GM19397 (cell line): ENCODE measurements around the gene CRMP1.
"Not testable (repeated sequence)": the region's sequence is repeated elsewhere in the genome, so short reads cannot be mapped to it uniquely, and the experiment has no call there.

Experiments
- ATAC-seq: cut with Tn5 transposase; IDR thresholded peaks from one replicate; pipeline ENCODE4 v1.9.1; 2021; ENCODE audit warnings: mild to moderate bottlenecking, moderate library complexity; ENCODE audit not compliant: unreplicated experiment

Gene CRMP1

DNA sequence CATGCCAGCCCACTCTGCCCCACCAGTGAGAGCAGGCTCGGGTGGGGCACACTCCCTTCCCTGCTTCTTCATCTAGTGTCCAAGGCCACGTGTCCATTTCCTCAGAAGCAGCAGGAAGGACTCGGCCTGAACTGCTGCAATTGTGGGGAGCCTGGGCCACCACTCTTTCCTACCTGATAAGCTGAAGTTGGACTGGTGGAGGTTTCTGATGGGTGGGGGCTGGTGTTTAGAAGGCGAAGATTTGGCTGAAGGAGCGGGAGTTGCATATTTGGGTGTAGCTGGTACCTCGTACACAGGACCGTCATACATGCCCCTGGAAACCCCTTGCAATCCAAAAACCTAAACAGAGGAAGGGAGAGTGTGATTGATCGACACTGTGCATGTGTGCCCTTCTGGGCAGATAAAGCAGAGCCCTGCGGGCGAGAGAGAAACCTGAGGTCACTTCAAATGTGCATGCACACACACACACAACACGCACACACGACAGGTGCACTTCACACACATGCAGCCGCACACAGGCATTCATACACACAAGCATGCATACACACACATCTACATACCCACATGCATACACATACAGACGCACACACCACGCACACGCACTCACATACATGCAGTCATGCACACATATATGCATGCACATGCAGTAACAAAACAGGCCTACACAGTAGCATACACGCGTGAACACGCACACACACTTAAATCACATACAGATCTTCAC, 67.4 kb downstream of the CRMP1 start:
- ATAC-seq: no peak

DNA sequence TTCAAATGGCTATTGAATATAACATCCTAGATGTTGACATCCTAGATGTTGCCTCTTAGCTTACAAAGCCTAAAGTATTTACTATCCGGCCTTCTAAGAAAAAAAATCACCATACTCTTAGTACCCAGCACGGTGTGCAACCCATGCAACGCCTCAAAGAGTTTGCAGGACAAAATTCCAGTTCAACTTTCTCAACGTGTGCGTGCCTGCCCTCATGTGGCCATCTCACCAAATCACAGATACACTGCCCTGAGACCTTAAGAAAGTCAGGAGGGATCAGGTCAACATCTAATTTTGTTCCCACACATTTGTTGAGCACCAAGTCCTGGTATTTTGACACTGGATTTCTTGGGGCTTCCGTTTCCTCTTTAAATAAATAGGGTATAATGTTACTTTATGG, 68.3 kb downstream of the CRMP1 start:
- ATAC-seq: no peak

DNA sequence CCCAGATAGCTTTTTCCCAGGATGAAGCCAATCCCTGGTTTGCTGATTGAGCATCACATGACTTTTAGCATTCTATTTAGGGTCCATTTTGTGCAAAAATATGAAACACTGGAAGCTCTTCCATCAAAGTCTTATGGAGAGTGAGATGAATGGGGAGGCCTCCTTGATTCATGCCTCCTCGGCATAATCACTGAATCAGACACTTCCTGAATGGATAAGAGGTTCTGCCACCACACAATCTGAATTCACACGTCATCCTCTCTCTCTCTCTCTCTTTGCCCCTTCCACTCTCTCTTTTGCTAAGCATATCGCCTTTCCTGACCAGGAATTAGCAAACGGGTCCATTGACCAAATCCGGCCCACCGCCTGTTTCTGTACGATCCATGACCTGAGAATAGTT, 68.7 kb downstream of the CRMP1 start:
- no peak for ATAC-seq

DNA sequence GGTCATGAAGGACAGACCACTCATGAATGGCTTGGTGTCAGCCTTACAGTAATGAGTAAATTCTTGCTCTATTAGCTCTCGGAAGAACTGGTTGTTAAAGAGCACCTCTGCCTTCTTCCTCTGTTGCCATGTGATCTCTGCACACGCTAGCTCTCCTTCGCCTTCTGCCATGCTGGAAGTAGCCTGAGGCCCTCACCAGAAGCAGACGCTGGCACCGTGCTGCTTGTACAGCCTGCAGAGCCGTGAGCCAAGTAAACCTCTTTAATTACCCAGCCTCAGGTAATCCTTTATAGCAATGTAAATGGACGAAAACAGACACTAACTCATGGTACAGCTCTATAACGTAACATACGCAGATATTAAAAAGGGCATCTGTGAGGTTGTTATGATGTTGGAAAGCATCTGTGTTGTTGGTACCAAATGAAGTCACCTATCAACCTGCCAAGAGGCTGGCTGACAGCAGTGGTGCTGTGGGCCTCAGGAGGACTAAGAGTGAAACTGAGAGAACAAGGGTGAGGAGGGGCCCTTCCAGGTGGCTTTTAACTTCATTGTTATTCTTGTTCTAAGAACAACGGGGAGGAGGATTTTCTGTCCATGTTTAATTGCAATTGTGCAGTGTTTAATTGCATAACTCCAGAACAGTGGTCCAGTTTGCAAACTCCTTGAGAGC, 69.2 kb downstream of the CRMP1 start:
- ATAC-seq: no peak

DNA sequence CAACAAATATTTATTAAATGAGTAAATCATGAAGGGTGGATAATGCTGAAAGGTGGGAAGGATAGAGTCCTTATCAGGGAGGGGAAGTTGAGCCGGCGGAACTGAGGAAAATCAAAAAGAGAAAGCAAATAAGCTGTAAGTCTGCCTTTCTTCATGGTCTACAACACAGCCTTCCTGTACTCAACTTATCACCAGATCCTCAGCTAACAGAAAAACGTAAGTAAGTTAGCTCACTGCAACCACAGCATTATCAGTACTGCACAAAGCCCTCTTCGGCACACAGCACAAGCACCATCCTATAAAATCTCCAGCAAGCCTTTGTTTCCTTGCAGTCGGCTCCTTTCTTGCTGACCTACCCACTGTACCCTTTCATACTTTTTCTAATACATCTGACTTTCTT, 70.3 kb downstream of the CRMP1 start:
- no peak for ATAC-seq

DNA sequence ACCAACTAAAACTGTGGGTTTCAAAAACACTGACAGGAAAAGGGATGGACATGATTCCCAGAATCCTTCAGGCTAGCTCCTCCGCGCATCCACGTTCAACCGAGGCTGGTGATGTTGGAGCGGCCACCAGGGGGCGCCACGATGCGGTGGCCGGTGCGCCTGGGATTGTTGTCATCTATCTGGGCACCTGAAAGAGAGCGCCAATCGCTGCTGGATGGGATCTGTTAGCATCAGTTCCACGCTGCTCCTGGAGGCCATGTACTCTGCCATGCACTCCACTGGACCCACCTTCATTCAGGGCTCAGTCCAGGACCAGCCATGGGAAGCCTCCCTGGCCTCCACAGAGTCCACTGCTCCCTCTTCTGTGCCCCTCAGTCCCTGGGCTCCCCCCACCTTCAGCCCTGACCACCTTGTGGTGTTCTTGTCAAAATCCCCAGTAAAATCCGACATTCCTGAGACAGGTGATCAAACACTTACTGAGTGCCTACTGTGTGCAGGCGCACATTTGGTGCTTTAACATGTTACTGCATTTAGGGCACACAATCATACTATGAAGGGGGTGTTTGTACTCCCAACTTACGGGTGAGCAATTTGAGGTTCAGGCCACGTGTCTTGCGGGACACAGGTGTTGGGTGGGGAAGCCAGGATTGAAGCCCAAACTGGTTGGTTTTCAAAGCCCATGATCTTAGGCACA, 71.1 kb downstream of the CRMP1 start:
- ATAC-seq: no peak

DNA sequence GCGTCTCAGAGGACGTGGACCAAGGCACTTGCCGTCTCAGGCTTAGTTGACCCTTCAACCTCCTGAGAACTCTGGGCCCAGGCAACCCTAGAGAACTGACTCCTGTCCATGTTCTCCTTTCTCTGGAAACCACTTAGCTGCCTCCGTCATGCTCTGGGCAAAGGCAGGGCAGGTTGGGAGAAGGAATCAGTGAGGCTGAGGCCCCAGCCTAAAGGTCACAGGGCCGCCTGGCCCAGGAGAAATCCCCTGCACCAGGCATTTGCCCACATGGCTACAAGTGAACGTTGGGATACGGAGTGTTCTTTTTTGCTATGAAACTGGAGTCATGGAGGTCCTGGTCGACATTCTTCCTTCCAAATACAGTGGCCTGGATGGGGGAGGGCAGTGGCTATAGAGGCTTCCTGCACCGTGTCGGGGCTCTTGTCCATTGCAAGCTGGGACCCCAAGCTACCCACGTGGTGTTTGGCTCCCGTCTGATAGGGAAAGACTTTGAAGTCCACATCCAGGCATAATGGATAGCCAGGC, 76.0 kb downstream of the CRMP1 start:
- ATAC-seq: no peak

DNA sequence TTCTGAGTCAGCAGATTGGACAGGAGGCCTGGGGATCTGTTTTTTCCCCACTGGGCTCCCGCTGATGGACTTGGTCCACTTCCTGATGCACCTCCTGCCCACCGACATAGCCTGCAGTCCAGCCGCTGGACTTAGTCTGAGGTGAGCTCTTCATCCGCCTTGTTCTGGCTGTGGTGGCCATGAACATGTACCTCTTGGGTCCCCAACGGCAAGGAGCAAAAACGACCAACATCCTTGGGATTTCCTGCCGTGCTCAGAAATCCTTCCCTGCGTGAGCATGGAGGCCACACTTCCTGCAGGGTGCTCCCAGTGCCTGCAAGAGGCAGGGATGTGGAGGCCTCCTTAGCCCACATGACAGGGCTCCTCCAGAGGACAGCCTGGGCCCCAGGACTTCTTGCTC, 76.8 kb downstream of the CRMP1 start:
- ATAC-seq: no peak

DNA sequence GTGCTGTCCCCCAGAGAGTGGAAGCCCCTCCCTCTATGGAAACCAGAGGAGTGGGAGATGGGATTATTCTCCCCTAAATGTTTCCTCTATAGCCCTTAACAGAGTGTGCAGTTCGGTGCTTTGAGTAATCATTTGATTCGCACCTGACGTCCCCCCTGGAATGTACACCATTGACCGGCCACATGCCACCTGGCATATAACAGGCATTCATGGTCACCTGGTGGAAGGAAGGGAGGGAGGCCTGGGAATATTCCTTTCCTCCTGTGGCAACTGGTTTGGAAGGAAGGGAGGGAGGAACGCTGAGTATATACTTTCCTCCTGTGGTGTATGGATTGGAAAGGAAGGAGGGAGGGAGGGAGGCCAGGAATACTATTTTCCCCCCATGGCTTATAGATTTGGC, 77.2 kb downstream of the CRMP1 start:
- no peak for ATAC-seq

DNA sequence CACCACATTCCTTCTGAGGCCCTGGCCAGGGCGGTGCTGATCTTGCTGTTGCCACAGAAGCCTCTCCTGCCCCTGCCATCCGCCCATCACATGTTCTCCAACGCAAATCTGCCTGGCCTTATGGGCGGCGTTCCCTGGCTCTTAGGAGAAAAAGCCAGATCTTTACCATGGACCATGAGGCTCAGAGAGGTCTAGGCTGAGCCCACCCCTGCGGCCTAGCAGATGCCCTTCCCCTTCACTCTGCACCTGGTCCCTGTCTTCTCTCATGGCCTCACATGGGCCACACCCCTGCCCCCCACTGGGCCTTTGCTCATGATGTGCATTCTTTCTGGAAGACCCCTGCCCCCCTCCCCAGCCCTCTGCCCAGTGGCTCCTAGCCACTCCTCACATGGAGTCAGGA, 78.5 kb downstream of the CRMP1 start:
- ATAC-seq: no peak

DNA sequence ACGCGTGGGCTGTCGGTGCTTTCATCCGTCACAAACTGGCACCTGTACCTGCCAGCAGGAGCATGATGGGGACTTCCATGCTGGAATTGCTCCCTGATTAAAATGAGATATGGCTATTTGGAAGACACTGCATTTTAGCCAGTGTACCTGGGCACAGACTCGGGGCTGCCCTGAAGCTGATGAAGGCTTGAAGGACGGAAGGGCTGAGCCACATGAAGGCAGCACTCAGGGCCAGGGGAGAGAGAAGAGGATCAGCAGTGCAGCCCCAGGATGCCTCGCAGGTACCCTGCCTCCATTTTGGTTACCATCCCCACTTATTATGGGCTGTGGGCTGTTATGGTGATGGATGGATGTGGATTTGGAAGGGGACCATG, 79.0 kb downstream of the CRMP1 start:
- no peak for ATAC-seq

DNA sequence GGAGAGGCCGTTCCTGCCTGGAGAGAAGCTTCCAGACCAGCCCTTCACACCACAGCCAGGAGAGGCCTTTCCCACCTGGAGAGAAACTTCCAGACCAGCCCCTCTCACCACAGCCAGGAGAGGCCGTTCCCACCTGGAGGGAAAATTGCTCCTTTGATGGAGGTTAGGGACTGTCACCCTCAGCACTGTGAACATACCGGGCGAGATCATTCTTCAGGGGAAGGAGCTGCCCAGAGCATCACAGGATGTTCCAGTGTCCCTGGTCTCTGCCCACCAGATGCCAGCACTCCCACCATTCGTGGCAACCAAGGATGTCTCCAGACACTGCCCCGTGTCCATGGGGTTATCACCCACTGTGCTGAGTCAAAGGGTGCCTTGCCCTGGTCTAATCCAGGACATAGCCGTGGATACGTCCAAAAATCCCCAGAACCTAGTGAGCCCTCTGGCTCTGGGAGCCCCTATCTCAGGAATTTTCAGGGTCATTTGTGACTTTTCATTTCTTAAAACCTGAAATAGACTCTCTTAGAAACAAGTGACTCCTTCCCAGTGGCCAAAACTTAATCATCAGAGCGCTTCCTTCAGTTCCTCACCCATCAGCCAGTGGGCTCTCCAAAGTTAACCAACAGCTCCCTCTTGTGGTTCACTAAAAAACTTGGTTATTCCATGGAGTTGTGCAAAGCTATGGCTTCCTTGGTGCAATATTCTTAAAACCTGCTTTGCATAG, 80.2 kb downstream of the CRMP1 start:
- no peak for ATAC-seq

DNA sequence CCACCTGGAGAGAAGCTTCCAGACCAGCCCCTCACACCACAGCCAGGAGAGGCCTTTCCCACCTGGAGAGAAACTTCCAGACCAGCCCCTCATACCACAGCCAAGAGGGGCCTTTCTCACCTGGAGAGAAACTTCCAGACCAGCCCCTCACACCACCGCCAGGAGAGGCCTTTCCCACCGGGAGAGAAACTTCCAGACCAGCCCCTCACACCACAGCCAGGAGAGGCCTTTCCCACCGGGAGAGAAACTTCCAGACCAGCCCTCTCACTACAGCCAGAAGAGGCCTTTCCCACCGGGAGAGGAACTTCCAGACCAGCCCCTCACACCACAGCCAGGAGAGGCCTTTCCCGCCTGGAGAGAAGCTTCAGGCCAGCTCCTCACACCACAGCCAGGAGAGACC, 80.8 kb downstream of the CRMP1 start:
- not testable (repeated sequence) for ATAC-seq

DNA sequence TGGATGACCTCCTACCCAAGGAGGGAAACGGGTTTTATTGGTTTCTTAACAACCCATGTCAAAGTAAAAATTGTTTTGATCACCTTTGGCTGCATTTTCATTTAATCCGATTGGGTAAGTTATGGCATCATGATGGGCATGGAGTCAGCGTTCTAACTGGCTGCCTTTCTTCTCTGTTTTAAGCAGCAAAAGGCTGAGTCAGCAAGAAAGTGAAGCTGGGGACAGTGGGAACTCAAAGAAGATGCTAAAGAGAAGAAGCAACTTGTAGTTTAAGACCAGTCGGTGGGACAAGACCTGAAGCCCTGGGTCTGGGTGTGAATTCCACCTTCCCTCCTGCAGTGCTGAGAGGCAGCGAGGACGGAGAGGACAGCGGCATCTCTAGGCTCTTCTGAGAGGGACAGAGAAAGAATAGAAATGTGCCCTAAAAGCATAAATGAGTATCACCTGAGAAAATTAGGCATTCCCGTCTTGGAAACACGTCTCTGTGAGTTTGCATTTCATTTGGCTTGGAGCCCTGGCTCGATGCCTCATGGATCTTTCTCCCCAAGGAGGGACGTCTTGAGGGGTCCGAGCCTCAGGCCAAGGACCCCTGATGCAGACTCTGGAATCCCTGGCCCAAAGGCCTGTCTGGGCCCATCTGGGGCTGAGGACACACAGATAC, 82.0 kb downstream of the CRMP1 start:
- ATAC-seq: no peak

DNA sequence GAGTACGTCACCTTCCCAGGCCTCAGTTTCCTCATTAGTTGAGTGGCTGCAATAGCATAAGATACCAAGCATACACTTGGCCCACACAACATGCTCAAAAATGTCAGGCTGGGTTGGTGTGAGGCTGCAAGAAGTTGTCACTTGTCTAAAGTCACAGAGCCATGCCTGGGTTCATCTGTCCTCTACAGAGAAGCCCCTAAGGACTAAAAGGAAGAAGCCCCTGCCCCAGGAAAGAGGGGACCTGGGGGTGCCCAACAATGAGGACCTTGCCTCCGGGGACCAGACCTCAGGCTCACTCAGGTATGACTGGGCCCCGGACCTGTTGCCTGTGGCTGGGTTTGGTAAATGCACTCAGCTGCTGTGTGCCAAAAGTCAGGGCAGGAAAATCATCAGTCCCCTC, 82.7 kb downstream of the CRMP1 start:
- no peak for ATAC-seq

DNA sequence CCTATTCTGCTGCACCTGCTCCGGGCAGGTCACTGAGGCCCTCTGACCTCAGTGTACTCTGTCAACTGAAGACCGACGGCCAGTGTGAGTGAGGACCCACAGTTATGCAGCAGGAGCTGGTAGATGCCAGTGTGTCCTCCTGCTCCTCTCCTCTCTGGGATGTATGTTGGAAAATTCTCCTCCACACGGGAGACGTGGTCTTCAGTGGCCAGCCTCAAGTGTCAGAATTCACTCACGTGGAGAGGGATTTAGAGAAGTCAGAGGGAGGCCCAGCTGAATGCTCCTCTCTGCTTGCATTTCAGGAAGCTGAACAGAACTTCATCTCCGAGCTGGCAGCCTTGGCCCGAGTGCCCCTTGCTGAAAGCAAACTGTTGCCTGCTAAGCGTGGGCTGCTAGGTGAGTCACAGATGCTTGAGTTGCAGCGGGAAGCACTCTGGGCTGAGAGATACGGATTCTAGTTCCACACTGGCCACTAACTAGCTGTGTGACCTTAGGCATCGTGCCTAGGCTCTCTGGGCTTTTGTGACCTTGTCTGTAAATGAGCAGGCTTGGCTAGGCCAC, 83.6 kb downstream of the CRMP1 start:
- ATAC-seq: no peak

DNA sequence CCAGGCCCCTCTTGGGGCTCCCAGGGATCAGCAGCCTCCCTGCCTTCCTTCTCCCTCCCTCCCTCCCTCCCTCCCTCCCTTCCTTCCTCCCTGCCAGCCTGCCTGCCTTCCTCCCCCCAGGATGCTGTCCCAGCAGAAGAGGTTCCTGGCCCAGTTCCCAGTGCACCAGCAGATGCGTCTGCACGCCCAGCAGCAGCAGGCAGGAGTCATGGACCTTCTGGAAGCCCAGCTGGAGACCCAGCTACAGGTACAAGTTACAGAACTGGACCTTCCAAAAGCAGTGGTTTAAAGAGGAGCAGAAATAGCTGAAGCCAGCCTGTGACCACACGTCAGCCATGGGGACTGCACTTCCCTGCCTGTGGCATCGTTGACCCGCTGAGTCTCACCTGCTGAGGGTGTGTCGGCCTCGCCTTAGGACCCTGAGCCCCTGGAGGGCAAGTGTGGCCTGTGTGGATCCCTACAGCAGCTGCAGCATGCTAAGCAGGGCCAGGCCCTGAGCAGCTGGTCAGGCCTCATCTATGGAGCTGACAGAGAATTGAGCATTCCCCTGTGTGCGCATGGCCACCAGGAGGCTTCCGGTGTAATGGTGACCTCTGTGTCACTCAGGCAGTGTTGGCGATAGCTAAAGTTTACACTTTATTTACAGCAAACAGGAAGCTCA, 84.7 kb downstream of the CRMP1 start:
- ATAC-seq: no peak

DNA sequence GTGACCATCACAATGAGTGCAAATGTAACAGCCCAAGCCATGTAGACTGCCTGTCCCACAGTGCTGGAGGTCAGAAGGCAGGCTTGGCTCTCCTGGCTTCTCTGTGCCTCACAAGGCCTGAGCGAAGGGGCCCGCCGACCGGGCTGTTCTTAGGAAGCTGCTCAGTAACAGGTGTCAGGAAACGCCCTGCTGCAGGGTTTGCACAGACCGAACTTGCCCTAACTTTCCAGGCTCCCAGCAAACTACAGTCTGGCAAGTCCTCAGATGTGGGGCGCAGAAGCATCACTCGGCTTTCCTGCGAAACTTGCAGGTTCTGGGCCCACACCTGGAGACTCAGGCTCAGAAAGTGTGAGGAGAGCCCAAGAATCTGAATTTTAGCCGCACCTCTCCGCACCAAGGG, 87.6 kb downstream of the CRMP1 start:
- ATAC-seq: no peak

DNA sequence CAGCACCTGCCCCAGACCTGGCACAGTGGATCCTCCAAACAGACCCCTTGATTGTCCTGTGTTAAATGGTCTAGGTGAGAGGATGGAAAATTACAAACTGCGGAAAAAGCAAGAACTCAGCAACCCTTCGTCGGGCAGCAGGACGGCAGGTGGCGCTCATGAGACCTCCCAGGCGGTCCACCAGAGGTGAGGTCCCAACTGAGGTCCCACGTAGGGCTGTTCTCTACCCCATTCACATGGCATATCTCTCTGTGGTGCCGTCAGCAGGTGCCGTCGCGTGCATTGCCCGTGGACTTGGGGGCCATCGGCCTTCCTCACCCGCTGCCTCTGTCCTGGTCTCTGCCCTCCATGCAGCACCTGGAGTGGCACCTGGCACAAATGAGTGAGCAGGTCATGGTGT, 88.2 kb downstream of the CRMP1 start:
- ATAC-seq: no peak

DNA sequence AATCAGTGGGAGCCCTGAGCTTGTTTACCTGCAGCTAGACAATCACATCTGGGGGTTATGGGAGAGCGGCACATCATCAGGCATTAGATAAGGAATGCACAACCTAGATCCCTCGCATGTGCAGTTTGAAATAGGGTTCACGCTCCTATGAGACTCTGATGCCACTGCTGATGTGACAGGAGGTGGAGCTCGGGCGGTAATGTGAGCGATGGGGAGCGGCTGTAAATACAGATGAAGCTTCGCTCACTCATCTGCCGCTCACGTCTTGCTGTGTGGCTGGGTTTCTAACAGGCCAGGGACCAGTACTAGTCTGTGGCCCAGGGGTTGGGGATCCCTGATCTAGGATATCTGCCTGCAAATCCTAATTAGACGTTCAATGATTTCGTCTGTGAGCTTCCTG, 90.3 kb downstream of the CRMP1 start:
- ATAC-seq: no peak
